Measurements from ENCODE around the gene GDPD2.

Gene GDPD2

GRCh38 chrX:70437011-70437410 is 13.9 kb downstream of the GDPD2 start:
- no peak for DNase-seq (ENCODE audit: low read depth, low spot score)

GRCh38 chrX:70437921-70438665 is 15.0 kb downstream of the GDPD2 start:
- DNase-seq (ENCODE audit: low read depth, low spot score) = no peak

GRCh38 chrX:70439016-70439415 is 15.9 kb downstream of the GDPD2 start:
- no peak for DNase-seq (ENCODE audit: low read depth, low spot score)

- no peak for DNase-seq (ENCODE audit: low read depth, low spot score)
Observed at GRCh38 chrX:70442224-70442623, 19.1 kb downstream of the GDPD2 start.

- no peak for DNase-seq (ENCODE audit: low read depth, low spot score)
Observed at GRCh38 chrX:70444326-70444945, 21.3 kb downstream of the GDPD2 start, which contains the start of gene DLG3. Gene DLG3, plus strand, starts transcription at chrX:70444835. Its CDS starts 367 bp downstream, at chrX:70445202.

GRCh38 chrX:70444946-70445656 is 22.0 kb downstream of the GDPD2 start:
- no peak for DNase-seq (ENCODE audit: low read depth, low spot score)

GRCh38 chrX:70445951-70446350 is 22.8 kb downstream of the GDPD2 start:
- DNase-seq (ENCODE audit: low read depth, low spot score) = no peak

GRCh38 chrX:70446380-70447350 is 23.6 kb downstream of the GDPD2 start:
- no peak for DNase-seq (ENCODE audit: low read depth, low spot score)

GRCh38 chrX:70449457-70449966 is 26.4 kb downstream of the GDPD2 start:
- no peak for DNase-seq (ENCODE audit: low read depth, low spot score)

- peak; percentile 21 for DNase-seq (ENCODE audit: low read depth, low spot score)
Observed at GRCh38 chrX:70452143-70452733, 29.1 kb downstream of the GDPD2 start.

- DNase-seq (ENCODE audit: low read depth, low spot score) = no peak
Observed at GRCh38 chrX:70453024-70453618, 30.0 kb downstream of the GDPD2 start.

- peak; percentile 27 for DNase-seq (ENCODE audit: low read depth, low spot score)
Observed at GRCh38 chrX:70454441-70455365, 31.6 kb downstream of the GDPD2 start.

GRCh38 chrX:70455366-70456202 is 32.5 kb downstream of the GDPD2 start:
- DNase-seq (ENCODE audit: low read depth, low spot score) = no peak

- no peak for DNase-seq (ENCODE audit: low read depth, low spot score)
Observed at GRCh38 chrX:70456256-70456655, 33.1 kb downstream of the GDPD2 start.

- no peak for DNase-seq (ENCODE audit: low read depth, low spot score)
Observed at GRCh38 chrX:70461026-70461425, 37.9 kb downstream of the GDPD2 start.

GRCh38 chrX:70464051-70464450 is 40.9 kb downstream of the GDPD2 start:
- DNase-seq (ENCODE audit: low read depth, low spot score) = no peak

GRCh38 chrX:70466968-70467367 is 43.9 kb downstream of the GDPD2 start:
- DNase-seq (ENCODE audit: low read depth, low spot score) = no peak

- DNase-seq (ENCODE audit: low read depth, low spot score) = no peak
Observed at GRCh38 chrX:70468709-70469108, 45.6 kb downstream of the GDPD2 start.

Data from activated naive CD8-positive, alpha-beta T cell treated with anti-CD3 and anti-CD28 coated beads, Interleukin-2, amount 50 U/mL, for 16 hours (primary cell).